HG03439 (cell line): ENCODE data around the gene LBHD1.
"Not testable (repeated sequence)": the region's sequence is repeated elsewhere in the genome, so short reads cannot be mapped to it uniquely, and the experiment has no call there.

ENCODE experiments used
- ATAC-seq: cut with Tn5 transposase; IDR thresholded peaks from one replicate; pipeline ENCODE4 v1.9.1; 2021; ENCODE audit warnings: mild to moderate bottlenecking, moderate library complexity; ENCODE audit not compliant: unreplicated experiment

Gene LBHD1

GRCh38 chr11:62694455-62695167, 22.5 kb upstream of the LBHD1 start:
- no peak for ATAC-seq

GRCh38 chr11:62693624-62694023, 21.6 kb upstream of the LBHD1 start:
- ATAC-seq: not testable (repeated sequence)

DNA sequence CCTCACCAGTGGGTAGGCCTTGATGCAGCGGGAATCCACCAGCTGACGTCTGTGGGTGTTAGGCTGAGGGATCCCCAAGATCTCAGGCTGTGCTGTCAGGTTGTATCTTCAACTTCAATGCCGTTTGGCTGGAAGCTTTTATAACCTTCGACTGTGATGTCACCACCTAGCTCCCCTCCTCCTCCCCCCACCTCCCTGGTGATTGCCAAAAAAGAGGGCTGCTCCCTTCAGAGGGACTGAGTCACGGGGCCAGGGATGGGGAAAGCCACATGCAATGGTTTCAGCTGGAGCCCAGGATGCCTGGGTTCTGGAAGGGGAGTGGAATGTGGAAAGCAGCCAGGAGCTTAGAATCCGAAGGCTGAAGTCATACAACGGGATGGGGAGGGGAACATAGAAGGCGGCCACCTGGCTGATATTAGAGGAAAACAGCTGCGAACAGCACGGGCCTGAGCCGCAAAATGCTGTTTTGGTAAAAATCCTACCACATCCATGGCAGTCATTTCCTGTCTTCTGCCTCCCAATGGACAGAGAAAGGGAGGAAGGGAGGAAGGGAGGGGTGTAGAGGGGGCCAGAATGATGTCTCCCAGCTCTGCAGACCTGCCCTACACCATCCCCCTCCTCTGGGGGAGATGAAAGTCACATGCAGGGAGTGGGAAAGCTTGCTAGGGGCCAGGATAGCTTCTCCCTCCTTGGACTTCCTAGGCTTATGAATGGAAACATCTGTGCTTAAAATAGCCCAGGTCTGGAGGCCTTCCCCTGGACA, 17.5 kb upstream of the LBHD1 start, which contains the start of gene LRRN4CL:
TSS of gene LRRN4CL (minus strand) at position 110 of the 763 bp plus-strand sequence. CDS start 1,022 bp downstream, outside the sequence.
- ATAC-seq: no peak

DNA sequence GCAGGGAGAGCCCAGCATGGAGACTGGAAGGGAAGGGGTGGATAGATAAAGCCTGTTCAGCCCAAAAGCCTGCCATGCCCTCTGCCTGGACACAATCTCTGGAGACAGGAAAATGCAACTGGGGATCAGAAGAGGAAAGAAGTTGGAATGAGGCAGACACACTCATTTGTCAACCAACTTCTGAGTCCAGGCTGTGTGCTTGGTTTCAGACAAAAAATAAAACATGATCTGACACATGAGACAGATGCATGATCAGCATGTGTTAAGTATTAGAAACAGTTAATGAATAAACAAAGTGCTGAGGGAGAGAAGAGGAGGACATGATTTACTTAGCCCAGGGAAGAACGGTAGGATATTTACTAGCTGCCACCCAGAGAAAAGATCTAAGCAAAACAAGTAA, 16.4 kb upstream of the LBHD1 start:
- ATAC-seq: no peak

DNA sequence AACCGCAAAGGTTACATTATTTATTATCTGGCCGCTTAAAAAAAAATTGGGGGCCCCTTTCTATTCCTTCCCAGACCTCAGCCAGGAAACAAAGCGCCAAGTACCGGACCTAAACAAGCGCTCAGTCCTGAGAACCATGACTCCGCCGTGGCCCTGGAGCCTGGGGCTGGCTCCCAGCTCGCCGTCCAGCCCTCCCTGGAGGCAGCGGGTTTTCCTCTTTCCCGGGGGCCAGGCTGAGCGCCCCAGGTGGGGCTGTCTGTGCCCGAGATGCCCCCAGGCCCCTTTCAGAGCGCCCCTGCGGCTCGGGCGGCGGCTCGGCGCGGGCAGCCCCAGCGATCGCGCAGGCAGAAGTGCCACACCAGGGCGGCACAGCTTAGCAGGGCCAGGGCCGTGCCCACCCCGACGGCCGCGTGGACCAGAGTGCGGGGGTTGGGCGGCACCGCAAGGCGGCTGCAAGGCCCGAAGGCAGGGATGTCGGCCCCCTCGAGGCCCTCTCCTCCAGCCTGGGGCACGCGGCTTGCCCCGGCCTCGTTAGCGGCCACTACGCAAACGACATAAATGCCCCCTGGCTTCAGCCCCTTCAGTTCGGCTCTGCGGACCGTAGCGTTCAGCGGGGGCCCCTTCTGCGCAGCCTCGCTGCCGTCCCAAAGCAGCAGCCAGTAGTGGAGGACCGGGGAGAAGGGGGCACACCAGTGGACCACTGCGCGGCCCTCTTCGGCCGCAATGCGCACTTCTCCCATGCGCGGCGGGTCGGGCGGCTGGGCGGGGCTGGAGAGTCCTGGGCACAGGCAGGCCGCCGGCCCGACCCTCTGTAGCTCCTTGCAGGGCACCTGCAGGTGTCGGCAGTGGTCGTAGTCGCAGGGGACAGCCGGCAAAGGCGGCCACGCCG, 15.7 kb upstream of the LBHD1 start:
- no peak for ATAC-seq

GRCh38 chr11:62682518-62682917, 10.5 kb upstream of the LBHD1 start:
- ATAC-seq: no peak

DNA sequence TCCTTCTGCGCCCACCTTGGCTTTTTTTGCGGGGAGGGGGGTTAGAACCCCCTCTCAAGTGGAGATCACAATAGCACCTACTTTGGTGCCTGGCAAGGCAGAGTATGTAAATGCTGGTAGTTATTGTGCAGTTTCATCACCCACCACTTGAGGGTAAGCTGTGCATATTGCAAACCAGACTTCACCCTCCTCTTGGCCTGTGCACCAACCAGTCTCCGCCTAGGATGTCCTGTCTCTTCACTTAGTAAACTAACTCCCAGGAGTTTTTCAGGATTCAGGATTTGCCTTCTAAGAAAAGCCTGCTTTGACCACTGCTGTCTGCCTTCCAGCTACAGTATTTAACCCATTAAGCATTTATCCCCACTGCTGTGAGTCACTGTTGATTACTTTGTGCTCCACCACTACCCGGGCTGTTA, 8.8 kb upstream of the LBHD1 start:
- peak; percentile 48 for ATAC-seq

DNA sequence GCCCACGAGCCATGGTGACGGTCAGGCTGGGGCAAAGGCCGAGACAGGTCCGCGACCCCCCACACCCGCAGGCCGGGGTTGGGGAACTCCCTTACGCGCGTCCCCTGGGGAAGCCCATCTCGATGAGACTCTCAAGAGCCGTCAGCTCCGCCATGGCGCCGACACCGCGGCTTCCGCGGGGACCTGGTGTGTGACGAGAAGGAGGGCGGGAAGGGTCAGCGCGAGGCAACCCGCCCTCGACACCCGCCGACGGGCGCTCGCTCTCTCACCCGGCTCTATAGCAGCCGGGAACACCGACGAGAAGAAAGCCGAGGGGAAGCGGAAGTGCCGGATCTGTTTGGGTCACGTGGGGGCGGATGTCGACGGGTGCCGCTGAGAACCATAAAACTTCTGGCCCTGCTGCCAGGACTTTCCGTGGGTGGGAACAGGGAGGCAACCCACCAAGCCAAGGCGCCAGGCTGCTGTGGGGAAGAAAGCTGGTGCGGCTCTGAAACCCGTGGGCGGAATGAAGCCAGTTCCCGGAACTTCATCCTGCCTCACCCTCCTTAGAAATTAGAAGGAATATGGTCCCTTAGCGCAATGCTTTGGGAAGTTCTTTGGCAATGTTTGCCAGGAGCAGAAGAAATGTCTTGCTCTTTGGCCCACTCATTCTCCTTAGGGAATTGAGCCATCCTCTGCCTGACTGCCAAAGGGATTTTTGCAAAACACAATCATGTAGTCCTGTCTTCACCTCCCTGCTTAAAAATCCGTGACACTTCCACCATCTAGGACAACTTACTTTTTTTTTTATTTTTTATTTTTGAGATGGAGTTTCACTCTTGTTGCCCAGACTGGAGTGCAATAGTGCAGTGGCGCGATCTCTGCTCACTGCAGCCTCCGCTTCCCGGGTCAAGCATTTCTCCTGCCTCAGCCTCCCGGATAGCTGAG, 7.0 kb upstream of the LBHD1 start, which contains the start of gene UBXN1:
TSS of gene UBXN1 (minus strand) at position 304 of the 927 bp plus-strand sequence. CDS start at position 154, 150 bp downstream.
- peak; percentile 60 for ATAC-seq

DNA sequence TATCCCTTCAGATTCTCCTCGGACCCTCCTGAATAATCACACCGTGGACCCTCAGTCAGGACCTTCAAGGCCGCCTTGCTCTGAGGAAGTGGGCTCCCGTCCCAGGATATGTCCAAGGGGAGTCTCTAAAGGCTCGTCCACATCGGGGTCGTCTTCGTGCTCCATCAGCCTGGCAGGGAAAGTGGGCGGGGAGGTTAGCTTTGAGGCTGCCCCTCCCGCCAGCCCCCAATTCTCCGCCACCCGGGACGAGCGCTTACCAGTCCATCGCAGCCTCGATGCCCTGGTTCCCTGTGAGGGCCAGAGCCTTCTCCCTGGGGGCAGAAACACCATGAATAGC, 6.3 kb upstream of the LBHD1 start:
- peak; percentile 3 for ATAC-seq

- no peak for ATAC-seq
Observed at GRCh38 chr11:62677714-62678113, 5.6 kb upstream of the LBHD1 start.

GRCh38 chr11:62677156-62677555, 5.1 kb upstream of the LBHD1 start:
- no peak for ATAC-seq

GRCh38 chr11:62676698-62677097, 4.6 kb upstream of the LBHD1 start:
- ATAC-seq: no peak

DNA sequence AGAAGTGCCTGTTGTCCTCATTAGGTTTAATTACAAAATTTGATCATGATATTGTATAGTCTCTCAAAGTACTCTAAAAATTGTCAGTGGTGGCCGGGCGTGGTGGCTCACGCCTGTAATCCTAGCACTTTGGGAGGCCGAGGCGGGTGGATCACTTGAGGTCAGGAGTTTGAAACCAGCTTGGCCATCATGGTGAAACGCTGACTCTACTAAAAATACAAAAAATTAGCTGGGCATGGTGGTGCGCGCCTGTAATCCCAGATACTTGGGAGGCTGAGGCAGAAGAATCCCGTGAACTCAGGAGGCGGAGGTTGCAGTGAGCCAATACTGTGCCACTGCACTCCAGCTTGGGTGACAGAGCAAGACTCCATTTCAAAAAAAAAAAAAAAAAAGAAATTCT, 3.3 kb upstream of the LBHD1 start:
- not testable (repeated sequence) for ATAC-seq

DNA sequence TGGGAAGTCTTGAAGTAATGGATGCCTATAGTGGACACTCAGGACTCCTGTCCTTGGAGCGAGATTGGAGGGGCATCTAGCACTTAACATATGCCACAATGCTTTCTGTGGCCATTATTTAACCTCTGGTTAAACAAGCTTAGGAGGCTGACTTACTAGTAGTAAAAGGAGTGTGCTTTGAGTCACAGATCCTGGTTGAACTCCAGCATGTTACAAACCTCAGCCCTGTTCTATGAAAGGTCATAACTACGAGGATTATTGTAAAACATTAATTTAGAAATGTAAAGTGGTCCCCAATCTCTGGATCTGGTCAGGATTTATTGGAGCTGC, 1.1 kb upstream of the LBHD1 start:
- no peak for ATAC-seq

GRCh38 chr11:62671236-62671607, 845 bp downstream of the LBHD1 start:
- ATAC-seq: peak; percentile 6

GRCh38 chr11:62669420-62670161, 2.5 kb downstream of the LBHD1 start:
- ATAC-seq: no peak

GRCh38 chr11:62667460-62667859, 4.6 kb downstream of the LBHD1 start:
- no peak for ATAC-seq

- no peak for ATAC-seq
Observed at GRCh38 chr11:62666259-62666926, 5.7 kb downstream of the LBHD1 start.

- ATAC-seq: peak; percentile 25
Observed at GRCh38 chr11:62665599-62666258, 6.3 kb downstream of the LBHD1 start.
